ENCODE data around the gene TIAL1.
"Not testable (repeated sequence)": the region's sequence is repeated elsewhere in the genome, so short reads cannot be mapped to it uniquely, and the experiment has no call there.

TIAL1 gene

GRCh38 chr10:119575991-119576390, 20.8 kb downstream of the TIAL1 start:
- peaks cover 5% of the 10 kb centered on the region for H3K4me1 ChIP-seq (ENCODE audit: insufficient read depth, low read length)
- no peaks in the 10 kb centered on the region for H3K27me3 ChIP-seq (ENCODE audit: control insufficient read depth in 1 of 2, insufficient read depth in 2 of 2, low read length in 2 of 2)
- no peak overlapping the region for H3K4me3 ChIP-seq (ENCODE audit: low read depth in 1 of 2, low read length in 2 of 2)
- no peaks in the 10 kb centered on the region for H3K9me3 ChIP-seq (ENCODE audit: low read length)
- no peak overlapping the region for H3K9ac ChIP-seq (ENCODE audit: low read length)
- no peak overlapping the region for H3K27ac ChIP-seq (ENCODE audit: low read depth, low read length)
- peaks cover 52% of the 10 kb centered on the region for H3K36me3 ChIP-seq (ENCODE audit: insufficient read depth, low read length)

DNA sequence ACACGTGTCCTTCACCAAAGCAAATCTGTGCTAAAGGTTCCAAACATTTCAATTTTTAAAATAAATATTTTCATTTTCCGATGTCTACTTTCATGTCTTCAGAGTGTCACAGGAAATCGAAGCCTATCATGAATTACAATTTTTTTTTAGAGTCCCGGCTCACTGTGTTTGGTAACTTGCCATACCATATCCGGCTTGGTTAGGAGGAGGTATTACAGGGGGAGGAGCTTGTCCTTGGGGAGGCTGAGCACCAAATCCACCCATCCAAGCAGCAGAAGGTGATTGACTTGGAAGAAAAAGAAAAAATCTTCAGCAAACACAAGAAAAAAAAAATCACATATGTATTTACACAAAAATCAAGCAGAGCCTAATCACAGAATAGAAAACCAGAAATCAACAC, 21.3 kb downstream of the TIAL1 start:
- Histone ChIP-seq H3K4me3 (ENCODE audit: low read depth in 1 of 2, low read length in 2 of 2) (no peak overlapping the region), H3K9ac (ENCODE audit: low read length) (no peak overlapping the region), H3K27me3 (ENCODE audit: control insufficient read depth in 1 of 2, insufficient read depth in 2 of 2, low read length in 2 of 2) (no peaks in the 10 kb centered on the region), H3K9me3 (ENCODE audit: low read length) (no peaks in the 10 kb centered on the region), H3K27ac (ENCODE audit: low read depth, low read length) (no peak overlapping the region), H3K36me3 (ENCODE audit: insufficient read depth, low read length) (peaks cover 52% of the 10 kb centered on the region), H3K4me1 (ENCODE audit: insufficient read depth, low read length) (peaks cover 5% of the 10 kb centered on the region)

- Histone ChIP-seq H3K9me3 (ENCODE audit: low read length) (no peaks in the 10 kb centered on the region), H3K27ac (ENCODE audit: low read depth, low read length) (peak overlapping the region; percentile 44), H3K27me3 (ENCODE audit: control insufficient read depth in 1 of 2, insufficient read depth in 2 of 2, low read length in 2 of 2) (no peaks in the 10 kb centered on the region), H3K4me1 (ENCODE audit: insufficient read depth, low read length) (peaks cover 24% of the 10 kb centered on the region), H3K4me3 (ENCODE audit: low read depth in 1 of 2, low read length in 2 of 2) (no peak overlapping the region), H3K36me3 (ENCODE audit: insufficient read depth, low read length) (no peaks in the 10 kb centered on the region), H3K9ac (ENCODE audit: low read length) (no peak overlapping the region)
Measured at GRCh38 chr10:119567978-119568377, 28.8 kb downstream of the TIAL1 start.

- Histone ChIP-seq H3K4me1 (ENCODE audit: insufficient read depth, low read length) (peaks cover 5% of the 10 kb centered on the region), H3K9ac (ENCODE audit: low read length) (no peak overlapping the region), H3K27ac (ENCODE audit: low read depth, low read length) (no peak overlapping the region), H3K36me3 (ENCODE audit: insufficient read depth, low read length) (no peaks in the 10 kb centered on the region), H3K27me3 (ENCODE audit: control insufficient read depth in 1 of 2, insufficient read depth in 2 of 2, low read length in 2 of 2) (no peaks in the 10 kb centered on the region), H3K9me3 (ENCODE audit: low read length) (no peaks in the 10 kb centered on the region), H3K4me3 (ENCODE audit: low read depth in 1 of 2, low read length in 2 of 2) (no peak overlapping the region)
Measured at GRCh38 chr10:119562097-119562496, 34.7 kb downstream of the TIAL1 start.

- not testable (repeated sequence) for H3K9ac ChIP-seq (ENCODE audit: low read length); H3K4me1 ChIP-seq (ENCODE audit: insufficient read depth, low read length)
Measured at GRCh38 chr10:119559511-119559910, 37.3 kb downstream of the TIAL1 start.

DNA sequence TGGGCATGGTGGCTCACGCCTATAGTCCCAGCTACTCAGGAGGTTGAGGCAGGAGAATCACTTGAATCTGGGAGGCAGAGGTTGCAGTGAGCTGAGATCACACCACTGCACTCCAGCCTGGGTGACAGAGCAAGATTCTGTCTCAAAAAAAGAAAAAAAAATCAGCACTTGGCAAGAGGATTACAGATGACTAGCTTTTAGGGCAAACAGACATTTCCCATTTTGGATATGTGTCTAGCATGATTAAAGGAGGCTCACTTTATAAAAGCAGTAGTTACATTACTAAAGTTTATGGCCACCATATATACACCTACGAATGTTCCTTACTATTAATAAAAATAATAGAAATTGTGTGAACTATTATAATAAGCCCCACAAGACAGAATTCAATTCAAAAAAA, 40.7 kb downstream of the TIAL1 start:
- not testable (repeated sequence) for H3K4me1 ChIP-seq (ENCODE audit: insufficient read depth, low read length); H3K27me3 ChIP-seq (ENCODE audit: control insufficient read depth in 1 of 2, insufficient read depth in 2 of 2, low read length in 2 of 2)

More at GRCh38 chr10:119559511-119559910, 37.3 kb downstream of the TIAL1 start:
- not testable (repeated sequence) for H3K27me3 ChIP-seq (ENCODE audit: control insufficient read depth in 1 of 2, insufficient read depth in 2 of 2, low read length in 2 of 2); H3K4me3 ChIP-seq (ENCODE audit: low read depth in 1 of 2, low read length in 2 of 2); H3K27ac ChIP-seq (ENCODE audit: low read depth, low read length); H3K36me3 ChIP-seq (ENCODE audit: insufficient read depth, low read length); H3K9me3 ChIP-seq (ENCODE audit: low read length)

GRCh38 chr10:119555178-119555784, 41.5 kb downstream of the TIAL1 start:
- no peak overlapping the region for H3K9ac ChIP-seq (ENCODE audit: low read length)
- H3K4me1 ChIP-seq (ENCODE audit: insufficient read depth, low read length), result peaks cover 5% of the 10 kb centered on the region
- H3K4me3 ChIP-seq (ENCODE audit: low read depth in 1 of 2, low read length in 2 of 2), result no peak overlapping the region
- no peaks in the 10 kb centered on the region for H3K36me3 ChIP-seq (ENCODE audit: insufficient read depth, low read length)
- H3K9me3 ChIP-seq (ENCODE audit: low read length), result no peaks in the 10 kb centered on the region
- no peaks in the 10 kb centered on the region for H3K27me3 ChIP-seq (ENCODE audit: control insufficient read depth in 1 of 2, insufficient read depth in 2 of 2, low read length in 2 of 2)
- H3K27ac ChIP-seq (ENCODE audit: low read depth, low read length), result no peak overlapping the region

More for the DNA sequence above, 40.7 kb downstream of the TIAL1 start:
- H3K9me3 ChIP-seq (ENCODE audit: low read length); H3K27ac ChIP-seq (ENCODE audit: low read depth, low read length); H3K36me3 ChIP-seq (ENCODE audit: insufficient read depth, low read length); H3K9ac ChIP-seq (ENCODE audit: low read length); H3K4me3 ChIP-seq (ENCODE audit: low read depth in 1 of 2, low read length in 2 of 2): not testable (repeated sequence)

GRCh38 chr10:119550827-119551226, 45.9 kb downstream of the TIAL1 start:
- H3K27me3 ChIP-seq (ENCODE audit: control insufficient read depth in 1 of 2, insufficient read depth in 2 of 2, low read length in 2 of 2), result no peaks in the 10 kb centered on the region
- H3K27ac ChIP-seq (ENCODE audit: low read depth, low read length), result no peak overlapping the region
- H3K4me1 ChIP-seq (ENCODE audit: insufficient read depth, low read length), result peaks cover 4% of the 10 kb centered on the region
- no peaks in the 10 kb centered on the region for H3K9me3 ChIP-seq (ENCODE audit: low read length)
- no peak overlapping the region for H3K4me3 ChIP-seq (ENCODE audit: low read depth in 1 of 2, low read length in 2 of 2)
- no peak overlapping the region for H3K9ac ChIP-seq (ENCODE audit: low read length)
- H3K36me3 ChIP-seq (ENCODE audit: insufficient read depth, low read length), result no peaks in the 10 kb centered on the region

- H3K27ac ChIP-seq (ENCODE audit: low read depth, low read length), result no peak overlapping the region
- peaks cover 12% of the 10 kb centered on the region for H3K4me1 ChIP-seq (ENCODE audit: insufficient read depth, low read length)
- no peaks in the 10 kb centered on the region for H3K9me3 ChIP-seq (ENCODE audit: low read length)
- H3K27me3 ChIP-seq (ENCODE audit: control insufficient read depth in 1 of 2, insufficient read depth in 2 of 2, low read length in 2 of 2), result no peaks in the 10 kb centered on the region
- H3K36me3 ChIP-seq (ENCODE audit: insufficient read depth, low read length), result no peaks in the 10 kb centered on the region
- no peak overlapping the region for H3K4me3 ChIP-seq (ENCODE audit: low read depth in 1 of 2, low read length in 2 of 2)
- H3K9ac ChIP-seq (ENCODE audit: low read length), result no peak overlapping the region
Measured at GRCh38 chr10:119549247-119549999, 47.3 kb downstream of the TIAL1 start.

DNA sequence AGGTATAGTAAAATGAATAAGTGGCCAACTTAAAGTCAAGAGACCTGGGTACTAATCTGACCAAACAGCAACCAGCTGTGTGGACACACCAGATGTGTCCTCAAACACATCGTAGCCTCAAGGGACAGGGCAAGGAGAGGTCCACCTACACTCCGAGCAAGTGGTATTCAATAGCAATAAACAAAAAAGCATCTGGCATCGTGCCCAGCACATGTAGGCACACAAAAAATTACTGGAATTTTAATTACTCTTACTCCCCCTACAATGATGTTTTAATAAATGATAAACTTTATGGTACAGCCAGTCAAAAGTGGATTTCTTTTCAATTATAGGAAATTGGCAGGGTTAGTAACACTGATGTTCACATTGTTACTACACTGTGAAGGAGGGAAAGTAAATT, 50.8 kb downstream of the TIAL1 start:
- H3K27ac ChIP-seq (ENCODE audit: low read depth, low read length), result peak overlapping the region; percentile 10
- H3K9ac ChIP-seq (ENCODE audit: low read length), result no peak overlapping the region
- no peaks in the 10 kb centered on the region for H3K36me3 ChIP-seq (ENCODE audit: insufficient read depth, low read length)
- no peak overlapping the region for H3K4me3 ChIP-seq (ENCODE audit: low read depth in 1 of 2, low read length in 2 of 2)
- peaks cover 22% of the 10 kb centered on the region for H3K4me1 ChIP-seq (ENCODE audit: insufficient read depth, low read length)
- H3K27me3 ChIP-seq (ENCODE audit: control insufficient read depth in 1 of 2, insufficient read depth in 2 of 2, low read length in 2 of 2), result no peaks in the 10 kb centered on the region
- no peaks in the 10 kb centered on the region for H3K9me3 ChIP-seq (ENCODE audit: low read length)

- H3K9me3 ChIP-seq (ENCODE audit: low read length), result no peaks in the 10 kb centered on the region
- H3K4me3 ChIP-seq (ENCODE audit: low read depth in 1 of 2, low read length in 2 of 2), result no peak overlapping the region
- H3K36me3 ChIP-seq (ENCODE audit: insufficient read depth, low read length), result no peaks in the 10 kb centered on the region
- no peak overlapping the region for H3K9ac ChIP-seq (ENCODE audit: low read length)
- no peaks in the 10 kb centered on the region for H3K27me3 ChIP-seq (ENCODE audit: control insufficient read depth in 1 of 2, insufficient read depth in 2 of 2, low read length in 2 of 2)
- peak overlapping the region; percentile 10 for H3K27ac ChIP-seq (ENCODE audit: low read depth, low read length)
- peaks cover 22% of the 10 kb centered on the region for H3K4me1 ChIP-seq (ENCODE audit: insufficient read depth, low read length)
Measured at GRCh38 chr10:119545310-119545709, 51.5 kb downstream of the TIAL1 start.

Data from muscle layer of colon (tissue), 2 donors.